HG03103 (cell line): ENCODE results near the gene RIN3.

Source experiments
- ATAC-seq: cut with Tn5 transposase; IDR thresholded peaks from one replicate; pipeline ENCODE4 v1.9.1; 2021; ENCODE audit warnings: low read depth; ENCODE audit not compliant: unreplicated experiment

Gene RIN3

GRCh38 chr14:92549859-92550230 is 36.3 kb downstream of the RIN3 start:
- ATAC-seq: no peak

GRCh38 chr14:92551044-92551841 is 37.7 kb downstream of the RIN3 start:
- peak; percentile 61 for ATAC-seq

- ATAC-seq: no peak
These were observed 38.5 kb downstream of the RIN3 start for GRCh38 chr14:92552066-92552465.

GRCh38 chr14:92553438-92553837 is 39.9 kb downstream of the RIN3 start:
- no peak for ATAC-seq

- ATAC-seq: no peak
These were observed 42.0 kb downstream of the RIN3 start for GRCh38 chr14:92555465-92556111.

GRCh38 chr14:92556255-92556741 is 42.7 kb downstream of the RIN3 start:
- no peak for ATAC-seq

- no peak for ATAC-seq
These were observed 43.4 kb downstream of the RIN3 start for GRCh38 chr14:92556863-92557543.

GRCh38 chr14:92557544-92557912 is 43.9 kb downstream of the RIN3 start:
- no peak for ATAC-seq

- ATAC-seq: no peak
These were observed 44.7 kb downstream of the RIN3 start for GRCh38 chr14:92558319-92558718.

GRCh38 chr14:92559486-92559885 is 45.9 kb downstream of the RIN3 start:
- no peak for ATAC-seq

GRCh38 chr14:92560106-92560865 is 46.7 kb downstream of the RIN3 start:
- no peak for ATAC-seq

- no peak for ATAC-seq
These were observed 48.4 kb downstream of the RIN3 start for GRCh38 chr14:92561906-92562479.

GRCh38 chr14:92563359-92563758 is 49.8 kb downstream of the RIN3 start:
- ATAC-seq: peak; percentile 75

GRCh38 chr14:92563765-92564285 is 50.2 kb downstream of the RIN3 start:
- ATAC-seq: no peak

- no peak for ATAC-seq
These were observed 50.9 kb downstream of the RIN3 start for GRCh38 chr14:92564344-92565039.

- no peak for ATAC-seq
These were observed 51.6 kb downstream of the RIN3 start for GRCh38 chr14:92565040-92565717.

GRCh38 chr14:92565718-92566115 is 52.1 kb downstream of the RIN3 start:
- no peak for ATAC-seq

GRCh38 chr14:92567173-92567725 is 53.7 kb downstream of the RIN3 start:
- ATAC-seq: no peak
